GM19463 (cell line): ENCODE results near the gene KDM4C.
A peak's percentile ranks its signal among the peaks of the same experiment; 100 is the strongest.
"Not testable (repeated sequence)": the region's sequence is repeated elsewhere in the genome, so short reads cannot be mapped to it uniquely, and the experiment has no call there.

Experiments used
- ATAC-seq: cut with Tn5 transposase; IDR thresholded peaks from one replicate; pipeline ENCODE4 v1.9.1; 2021; ENCODE audit warnings: mild to moderate bottlenecking, moderate library complexity; ENCODE audit not compliant: unreplicated experiment

Gene KDM4C

GRCh38 chr9:6757456-6758247 is at the start of gene KDM4C:
KDM4C (plus strand) TSS chr9:6757973; CDS start chr9:6792989, 35,016 bp downstream.
- peak; percentile 80 for ATAC-seq

DNA sequence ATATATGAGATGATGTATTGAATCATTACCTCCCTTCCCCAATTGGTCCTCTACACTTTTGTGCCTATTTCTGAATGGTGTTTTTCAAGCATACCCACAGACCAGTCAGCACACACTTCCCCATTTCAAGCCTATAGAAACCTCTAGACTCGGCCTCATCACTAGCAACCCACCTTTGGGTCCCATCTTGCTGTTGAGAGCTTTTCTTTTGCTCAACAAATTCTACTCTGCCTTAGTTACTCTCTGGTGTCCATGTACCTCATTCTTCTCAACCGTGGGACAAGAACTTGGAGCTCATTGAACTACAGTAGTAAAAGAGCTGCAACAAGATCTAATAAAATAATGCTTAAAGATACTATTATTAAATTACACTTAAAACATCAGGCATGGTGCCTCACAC is 49.0 kb upstream of the KDM4C start:
- ATAC-seq: no peak

DNA sequence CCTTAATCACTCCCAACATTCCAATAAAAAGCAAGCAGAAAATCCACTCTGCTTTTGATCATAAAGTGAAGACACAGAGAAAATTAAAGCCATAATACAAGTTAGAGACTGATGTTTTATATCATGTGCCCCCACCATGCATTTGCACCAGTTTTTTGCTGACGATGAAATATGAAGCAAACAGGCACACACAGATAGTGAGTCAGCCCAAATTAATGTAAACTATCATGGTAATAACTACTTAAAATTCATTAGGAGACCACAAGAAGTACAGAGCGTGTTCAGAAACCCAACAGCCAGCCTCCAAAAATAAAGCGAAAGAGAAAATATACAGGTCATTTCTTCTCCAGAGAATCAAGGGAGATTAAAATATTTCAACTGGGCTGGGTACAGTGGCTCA is 46.4 kb upstream of the KDM4C start:
- no peak for ATAC-seq

GRCh38 chr9:6712041-6712440 is 45.7 kb upstream of the KDM4C start:
- ATAC-seq: no peak

DNA sequence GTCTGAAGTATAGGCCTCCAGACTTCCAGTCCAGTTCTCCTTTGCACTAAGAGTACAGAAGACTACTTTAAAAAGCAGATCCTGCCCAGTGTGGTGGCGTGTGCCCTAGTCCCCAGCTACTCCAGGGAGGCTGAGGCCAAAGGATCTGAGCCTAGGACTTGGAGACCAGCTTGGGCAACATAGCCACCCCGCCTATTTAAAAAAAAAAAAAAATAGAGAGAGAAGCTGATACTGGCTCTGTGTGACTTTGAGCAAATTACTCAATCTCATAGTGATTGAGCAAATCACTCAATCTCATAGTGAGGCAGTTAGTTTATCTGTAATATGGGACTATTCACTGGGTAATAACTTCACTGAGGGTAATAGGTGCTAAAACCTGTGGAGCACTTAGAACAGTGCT is 43.6 kb upstream of the KDM4C start:
- ATAC-seq: no peak

- ATAC-seq: not testable (repeated sequence)
Observed at GRCh38 chr9:6715153-6715754, 42.5 kb upstream of the KDM4C start.

- ATAC-seq: peak; percentile 85
Observed at GRCh38 chr9:6715755-6716643, 41.8 kb upstream of the KDM4C start.

DNA sequence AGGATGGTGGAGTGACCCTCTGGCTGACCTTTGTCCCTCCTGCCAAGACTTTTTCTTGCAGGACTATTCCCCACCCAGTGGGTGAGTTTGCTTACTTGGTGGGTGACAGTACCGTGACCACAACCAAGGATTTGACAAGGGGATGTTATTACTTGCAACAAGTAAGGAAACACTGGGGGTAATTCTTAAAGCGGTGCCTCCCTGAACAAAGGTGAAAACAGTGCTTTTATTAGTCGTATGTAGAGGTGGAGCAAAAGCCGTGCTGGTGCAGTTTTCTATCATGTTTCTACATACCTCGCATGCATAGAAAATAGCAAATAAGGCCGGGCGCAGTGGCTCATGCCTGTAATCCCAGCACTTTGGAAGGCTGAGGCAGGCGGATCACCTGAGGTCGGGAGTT is 41.0 kb upstream of the KDM4C start:
- no peak for ATAC-seq

DNA sequence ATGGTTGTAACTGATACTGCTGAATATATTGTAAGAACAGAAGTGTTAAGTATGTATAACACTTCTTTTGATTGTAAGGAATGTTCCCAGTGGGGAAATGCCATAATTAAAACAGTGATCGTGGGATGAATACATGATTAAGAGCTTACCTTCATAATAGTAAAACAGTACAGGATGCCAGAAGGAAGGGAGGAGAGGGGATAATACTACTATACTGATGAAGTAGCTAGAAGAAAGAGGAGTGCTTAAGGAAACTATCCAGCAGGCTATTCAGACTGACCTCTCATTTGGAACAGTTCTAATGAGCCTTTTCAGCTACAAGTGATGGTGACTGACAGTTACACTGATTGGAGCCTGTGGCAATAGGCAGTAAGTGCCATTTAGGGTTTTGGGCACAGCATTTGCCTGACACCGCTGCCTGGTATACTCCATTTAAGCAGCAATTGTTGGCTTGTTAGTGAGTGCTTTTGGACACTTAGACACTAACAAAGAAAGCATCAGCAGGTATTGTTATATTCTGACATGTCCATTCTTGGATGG is 33.8 kb upstream of the KDM4C start:
- ATAC-seq: no peak

- no peak for ATAC-seq
Observed at GRCh38 chr9:6733257-6733656, 24.5 kb upstream of the KDM4C start.

- ATAC-seq: no peak
Observed at GRCh38 chr9:6733831-6734230, 23.9 kb upstream of the KDM4C start.

DNA sequence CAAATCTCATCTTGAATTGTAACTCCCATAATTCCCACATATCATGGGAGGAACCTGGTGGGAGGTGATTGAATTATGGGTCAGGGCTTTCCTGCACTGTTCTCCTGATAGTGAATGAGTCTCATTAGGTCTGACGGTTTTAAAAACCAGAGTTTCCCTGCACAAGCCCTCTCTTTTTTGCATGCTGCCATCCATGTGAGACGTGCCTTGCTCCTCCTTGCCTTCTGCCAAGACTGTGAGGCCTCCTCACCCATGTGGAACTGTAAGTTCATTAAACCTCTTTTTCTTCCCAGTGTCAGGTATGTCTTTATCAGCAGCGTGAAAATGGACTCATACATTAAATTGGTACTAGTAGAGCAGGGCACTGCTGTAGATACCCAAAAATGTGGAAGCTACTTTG is 22.4 kb upstream of the KDM4C start:
- ATAC-seq: no peak

DNA sequence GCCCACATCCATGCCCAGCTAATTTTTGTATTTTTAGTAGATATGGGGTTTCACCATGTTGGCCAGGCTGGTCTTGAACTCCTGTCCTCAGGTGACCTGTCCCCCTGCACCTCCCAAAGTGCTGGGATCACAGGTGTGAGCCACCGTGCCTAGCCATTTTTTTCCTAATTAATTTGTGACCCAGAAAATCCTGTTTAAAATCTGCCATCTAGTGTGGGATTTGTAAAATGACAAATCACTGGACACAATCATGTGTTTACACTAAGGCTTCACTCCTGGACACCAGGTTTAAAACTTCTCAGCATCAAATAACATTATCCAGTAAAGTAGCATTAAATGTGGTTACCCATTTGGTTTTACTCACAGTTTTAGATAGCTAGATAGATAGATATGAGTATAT is 18.6 kb upstream of the KDM4C start:
- no peak for ATAC-seq

DNA sequence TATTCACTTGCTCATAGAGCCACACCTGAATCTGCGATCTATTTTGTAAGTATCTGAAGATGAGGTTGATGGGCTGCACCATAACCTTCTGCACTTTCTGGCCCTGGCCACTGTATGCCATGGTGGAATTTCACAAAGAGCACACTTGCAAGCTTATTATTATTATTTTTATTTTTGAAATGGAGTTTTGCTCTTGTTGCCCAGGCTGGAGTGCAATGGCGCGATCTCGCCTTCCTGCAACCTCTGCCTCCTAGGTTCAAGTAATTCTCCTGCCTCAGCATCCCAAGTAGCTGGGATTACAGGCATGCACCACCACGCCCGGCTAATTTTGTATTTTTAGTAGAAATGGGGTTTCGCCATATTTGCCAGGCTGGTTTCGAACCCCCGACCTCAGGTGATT is 8.9 kb upstream of the KDM4C start:
- ATAC-seq: not testable (repeated sequence)

DNA sequence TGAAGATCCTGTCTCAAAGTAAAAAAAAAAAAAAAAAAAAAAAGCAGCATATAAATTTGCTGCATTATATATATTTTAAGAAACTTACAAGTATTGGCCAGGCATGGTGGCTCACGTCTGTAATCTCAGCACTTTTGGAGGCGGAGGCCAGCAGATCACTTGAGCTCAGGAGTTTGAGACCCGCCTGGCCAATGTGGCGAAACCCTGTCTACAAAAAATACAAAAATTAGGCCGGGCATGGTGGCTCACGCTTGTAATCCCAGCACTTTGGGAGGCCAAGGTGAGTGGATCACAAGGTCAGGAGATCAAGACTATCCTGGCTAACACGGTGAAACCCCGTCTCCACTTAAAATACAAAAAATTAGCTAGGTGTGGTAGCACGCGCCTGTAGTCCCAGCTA is 2.9 kb upstream of the KDM4C start:
- not testable (repeated sequence) for ATAC-seq

DNA sequence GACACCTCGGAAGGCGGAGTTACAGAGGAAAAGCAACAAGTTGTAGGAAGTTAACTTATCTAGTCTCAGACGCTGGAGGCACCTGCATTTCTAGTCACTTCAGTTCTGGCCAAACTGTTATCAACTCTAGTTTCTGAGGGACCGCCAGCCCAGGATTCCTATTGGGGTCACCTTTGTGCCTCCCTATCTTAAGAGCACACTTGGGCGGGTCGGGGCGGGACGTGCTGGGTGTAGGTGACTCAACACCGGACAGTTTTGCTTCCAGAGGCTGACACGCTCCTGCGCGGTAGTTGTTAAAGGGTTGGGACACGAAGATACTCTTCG is 679 bp upstream of the KDM4C start:
- ATAC-seq: peak; percentile 28

- ATAC-seq: peak; percentile 15
Observed at GRCh38 chr9:6758248-6758497, 400 bp downstream of the KDM4C start.

DNA sequence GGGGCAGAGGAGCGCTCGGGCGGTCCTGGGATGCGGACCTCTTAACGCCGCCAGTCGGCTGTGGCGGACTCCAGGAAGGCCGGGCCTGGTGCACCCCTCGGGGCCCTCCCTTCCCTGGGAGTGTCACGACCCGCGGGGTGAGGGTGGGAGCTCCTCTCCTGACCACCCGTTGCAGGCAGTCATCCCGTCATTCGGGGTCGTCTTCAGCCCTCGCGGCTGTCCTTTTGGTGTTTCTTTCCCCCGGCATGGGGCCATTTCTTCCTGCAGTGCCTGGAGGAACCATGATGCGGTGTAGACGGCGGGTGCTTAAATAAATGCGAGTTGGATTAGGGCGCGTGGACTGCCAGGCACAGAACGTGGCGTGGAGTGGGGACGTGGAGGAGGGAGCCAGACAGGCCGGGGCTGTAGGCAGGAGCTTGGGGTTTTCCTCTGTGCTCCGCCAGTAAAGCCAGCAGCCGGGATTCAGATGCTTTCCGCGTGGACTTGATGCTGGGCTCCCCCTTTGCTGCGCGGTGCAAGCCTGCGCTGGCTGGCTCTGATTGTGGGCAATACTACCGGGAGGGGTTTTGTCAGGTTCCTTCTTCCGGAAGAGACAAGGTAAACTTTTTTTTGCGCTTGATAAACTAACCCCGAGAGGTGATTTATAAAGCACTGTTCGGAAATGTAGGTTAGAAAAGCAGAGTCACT is 868 bp downstream of the KDM4C start:
- ATAC-seq: peak; percentile 16

DNA sequence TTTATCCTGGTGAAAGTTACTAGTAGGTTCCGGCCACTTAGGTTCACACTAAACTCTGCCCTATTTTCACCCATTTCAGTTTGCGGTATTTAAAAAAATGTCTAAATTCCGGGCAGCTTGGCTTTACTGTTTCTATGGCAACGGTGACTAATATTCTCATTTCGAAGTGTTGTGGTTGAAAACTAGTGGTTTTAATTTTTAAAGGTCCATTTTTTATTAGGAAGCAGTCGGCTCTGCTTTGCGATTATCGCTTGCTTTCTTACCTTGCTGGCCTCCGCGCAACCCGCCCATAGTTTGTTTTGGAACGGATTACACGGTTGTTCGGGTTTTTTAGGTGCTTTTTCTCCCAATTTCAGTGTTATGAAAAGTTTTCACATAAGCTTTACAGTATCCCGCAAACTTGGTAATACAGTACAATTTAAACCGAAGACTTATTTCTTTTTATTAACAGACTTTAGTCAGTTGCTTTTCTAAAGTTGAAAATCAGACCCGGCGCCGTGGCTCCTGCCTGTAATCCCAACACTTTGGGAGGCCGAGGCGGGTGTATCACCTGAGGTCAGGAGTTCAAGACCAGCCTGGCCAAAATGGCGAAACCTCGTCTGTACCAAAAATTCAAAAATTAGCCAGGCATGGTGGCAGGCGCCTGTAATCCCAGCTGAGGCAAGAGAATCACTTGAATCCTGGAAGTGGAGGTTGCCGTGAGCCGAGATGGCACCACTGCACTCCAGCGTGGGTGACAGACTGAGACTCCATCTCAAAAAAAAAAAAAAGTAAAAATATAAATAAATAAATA is 1.6 kb downstream of the KDM4C start:
- ATAC-seq: peak; percentile 5

DNA sequence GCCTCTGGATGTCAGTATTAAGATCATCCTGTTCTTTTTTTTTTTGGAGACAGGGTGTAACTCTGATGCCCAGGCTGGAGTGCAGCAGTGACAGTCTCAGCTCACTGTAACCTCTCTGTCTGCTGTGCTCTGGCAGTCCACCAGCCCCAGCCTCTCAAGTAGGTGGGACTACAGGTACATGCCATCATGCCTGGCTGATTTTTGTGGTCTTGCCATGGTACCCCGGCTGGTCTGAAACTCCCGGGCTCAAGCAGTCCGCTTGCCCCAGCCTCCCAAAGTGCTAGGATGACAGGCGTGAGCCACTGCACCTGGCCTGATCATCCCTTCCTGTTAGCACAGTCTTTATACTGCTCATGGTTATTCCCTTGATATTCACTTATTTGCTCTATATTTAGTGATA is 3.5 kb downstream of the KDM4C start:
- no peak for ATAC-seq
